ENCODE data around the gene PRSS58. TPM values are rescaled to one million over a fixed set of nuclear protein-coding genes. Genes with fewer than 3 reads are reported as not detected.

PRSS58 gene
- total and polyA plus RNA-seq, 2 donors (not counting 1 experiment from before 2014, with no cell fraction given): not detected

DNA sequence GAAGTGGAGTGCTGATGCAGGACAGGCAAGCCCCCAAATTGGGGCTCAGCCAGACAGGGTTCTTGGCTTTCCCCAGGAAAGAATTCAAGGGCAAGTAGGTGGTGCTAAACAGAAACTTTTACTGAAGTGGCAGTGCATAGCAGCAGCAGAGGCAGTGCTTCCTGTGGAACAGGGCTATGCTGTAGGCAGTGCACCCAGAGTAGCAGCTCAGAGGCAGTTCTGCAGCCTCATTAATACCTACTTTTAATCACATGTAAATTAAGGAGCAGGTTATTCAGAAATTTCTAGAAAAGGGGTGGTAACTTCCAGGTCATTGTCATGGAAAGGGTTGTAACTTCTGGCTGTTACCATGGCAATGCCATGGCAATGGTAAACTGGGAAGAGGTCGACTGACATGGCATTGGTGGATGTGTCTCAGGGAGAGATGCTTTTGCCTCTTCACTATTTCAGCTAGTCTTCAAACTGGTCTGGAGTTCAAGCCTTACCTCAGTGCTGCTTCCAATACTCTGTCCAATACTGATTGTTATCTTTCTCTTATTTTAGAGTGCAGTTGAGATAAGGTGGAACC, 29.2 kb downstream of the PRSS58 start:
- no peaks in the 10 kb centered on the region for H3K79me2 ChIP-seq (ENCODE audit: control insufficient read depth, insufficient read depth, low read length)
- DNase-seq (ENCODE audit: low read depth in 2 of 2): no peak
- H3K27ac ChIP-seq (ENCODE audit: insufficient read depth, low read length): no peak overlapping the region
- H3K9ac ChIP-seq (ENCODE audit: insufficient read depth, low read length): no peak overlapping the region
- no peaks in the 10 kb centered on the region for H4K20me1 ChIP-seq (ENCODE audit: control insufficient read depth, extremely low read depth, insufficient read depth, low read length)
- TF ChIP-seq EZH2 (IDR thresholded peaks at IDR 0.05; ENCODE audit: low read length, missing control alignments): no peak
- TF ChIP-seq, protein P1, sequence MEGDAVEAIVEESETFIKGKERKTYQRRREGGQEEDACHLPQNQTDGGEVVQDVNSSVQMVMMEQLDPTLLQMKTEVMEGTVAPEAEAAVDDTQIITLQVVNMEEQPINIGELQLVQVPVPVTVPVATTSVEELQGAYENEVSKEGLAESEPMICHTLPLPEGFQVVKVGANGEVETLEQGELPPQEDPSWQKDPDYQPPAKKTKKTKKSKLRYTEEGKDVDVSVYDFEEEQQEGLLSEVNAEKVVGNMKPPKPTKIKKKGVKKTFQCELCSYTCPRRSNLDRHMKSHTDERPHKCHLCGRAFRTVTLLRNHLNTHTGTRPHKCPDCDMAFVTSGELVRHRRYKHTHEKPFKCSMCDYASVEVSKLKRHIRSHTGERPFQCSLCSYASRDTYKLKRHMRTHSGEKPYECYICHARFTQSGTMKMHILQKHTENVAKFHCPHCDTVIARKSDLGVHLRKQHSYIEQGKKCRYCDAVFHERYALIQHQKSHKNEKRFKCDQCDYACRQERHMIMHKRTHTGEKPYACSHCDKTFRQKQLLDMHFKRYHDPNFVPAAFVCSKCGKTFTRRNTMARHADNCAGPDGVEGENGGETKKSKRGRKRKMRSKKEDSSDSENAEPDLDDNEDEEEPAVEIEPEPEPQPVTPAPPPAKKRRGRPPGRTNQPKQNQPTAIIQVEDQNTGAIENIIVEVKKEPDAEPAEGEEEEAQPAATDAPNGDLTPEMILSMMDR (conservative IDR thresholded peaks at IDR 0.05 in 1 of 2, IDR thresholded peaks at IDR 0.05 in 1 of 2; ENCODE audit: low read depth in 1 of 2, low read length in 2 of 2): no peak
- no peak overlapping the region for H3K4me3 ChIP-seq (replicated peaks in 1 of 4; ENCODE audit: control extremely low read depth in 1 of 4, insufficient read depth in 1 of 4, low read depth in 3 of 4, low read length in 4 of 4)
- H2AFZ ChIP-seq (ENCODE audit: low read length): no peak overlapping the region
- H3K4me1 ChIP-seq (ENCODE audit: control insufficient read depth, extremely low read depth, insufficient read depth, low read length): no peaks in the 10 kb centered on the region
- no peaks in the 10 kb centered on the region for H3K9me3 ChIP-seq (ENCODE audit: control insufficient read depth, insufficient read depth, low read depth, low read length)
- no peaks in the 10 kb centered on the region for H3K27me3 ChIP-seq (ENCODE audit: control insufficient read depth, insufficient read depth, low read length)
- no peak overlapping the region for H3K4me2 ChIP-seq (ENCODE audit: extremely low read depth, insufficient read depth, low read length)
- no peaks in the 10 kb centered on the region for H3K36me3 ChIP-seq (ENCODE audit: control insufficient read depth, insufficient read depth, low read length)

Other genes starting within 250 kb of the PRSS58 start
- gene MGAM2, start 146.3 kb downstream of the PRSS58 start, total RNA-seq: not detected in 2 replicates
- not detected in 2 replicates for gene MGAM2, start 146.3 kb downstream of the PRSS58 start, polyA plus RNA-seq